AG08396 (cell line): ENCODE measurements around the gene SRRM1.
"Not testable (repeated sequence)": the region's sequence is repeated elsewhere in the genome, so short reads cannot be mapped to it uniquely, and the experiment has no call there.

Experiments used
- DNase-seq: peaks from one replicate; pipeline ENCODE4 v3.0.0; 2012; ENCODE audit warnings: low spot score, mixed read lengths

Gene SRRM1

GRCh38 chr1:24717887-24718650 is 75.0 kb downstream of the SRRM1 start:
- DNase-seq, result no peak

- peak; percentile 71 for DNase-seq
Observed at GRCh38 chr1:24720152-24720551, 77.0 kb downstream of the SRRM1 start.

- no peak for DNase-seq
Observed at GRCh38 chr1:24721533-24721932, 78.4 kb downstream of the SRRM1 start.

GRCh38 chr1:24722073-24723035 is 79.3 kb downstream of the SRRM1 start:
- not testable (repeated sequence) for DNase-seq
